H1 (cell line): ENCODE data around the gene DNMT1. TPM values are rescaled to one million over a fixed set of nuclear protein-coding genes. Genes with fewer than 3 reads are reported as not detected.

ENCODE experiments used
- CTCF ChIA-PET: fragments of 300-600 bp; sonication (Branson Sonifier 250); formaldehyde crosslinking; loops from one replicate; lab custom pipeline; 2021; ENCODE audit not compliant: partially characterized antibody; lab: Charles Lee
- POLR2A ChIA-PET: fragments of 300-600 bp; sonication (Branson Sonifier 250); formaldehyde crosslinking; loops from one replicate; lab custom pipeline; 2021; ENCODE audit warnings: inconsistent platforms; ENCODE audit not compliant: partially characterized antibody; lab: Charles Lee
- DNase-seq, 2 experiments: peaks; one replicate each; pipeline versions ENCODE4 v3.0.0 to v3.0.0-alpha.2; 2010 to 2022; ENCODE audit warnings: low spot score in 2 of 2, low read depth in 1 of 2, mixed read lengths in 1 of 2
- FAIRE-seq: peaks from 2 replicates; lab custom pipeline; 2011; peaks lifted over from hg19 to GRCh38; lab: Jason Lieb, UNC
- H2AFZ ChIP-seq: 2 replicates; pipeline ENCODE4 v1.8.1; 2012; ENCODE audit warnings: low read length, inconsistent platforms
- H2AK5ac ChIP-seq: 2 replicates; pipeline ENCODE4 v1.6.1; 2013; ENCODE audit warnings: low read depth, low read length
- H2BK120ac ChIP-seq: replicated peaks from 2 replicates; pipeline ENCODE3; 2013; ENCODE audit warnings: low read depth, low read length, inconsistent platforms
- H2BK12ac ChIP-seq: 2 replicates; pipeline ENCODE4 v1.6.1; 2013; ENCODE audit warnings: low read depth, low read length
- H2BK15ac ChIP-seq: 2 replicates; pipeline ENCODE4 v1.6.1; 2013; ENCODE audit warnings: low read length
- H2BK20ac ChIP-seq: 2 replicates; pipeline ENCODE4 v1.6.1; 2013; ENCODE audit warnings: low read length
- H2BK5ac ChIP-seq: 2 replicates; pipeline ENCODE4 v1.6.1; 2013; ENCODE audit warnings: low read depth, low read length
- H3K14ac ChIP-seq: 2 replicates; pipeline ENCODE4 v1.6.1; 2013; ENCODE audit warnings: inconsistent platforms; ENCODE audit not compliant: insufficient read length
- H3K18ac ChIP-seq: 2 replicates; pipeline ENCODE4 v1.6.1; 2013; ENCODE audit warnings: low read length; ENCODE audit errors: extremely low read depth
- H3K23ac ChIP-seq: 2 replicates; pipeline ENCODE4 v1.6.1; 2013; ENCODE audit warnings: inconsistent platforms; ENCODE audit not compliant: insufficient read length
- H3K23me2 ChIP-seq: 2 replicates; pipeline ENCODE4 v1.6.1; 2013; ENCODE audit warnings: low read depth, low read length
- H3K27ac ChIP-seq: 2 replicates; pipeline ENCODE4 v1.6.1; 2011; ENCODE audit warnings: low read depth, low read length, inconsistent platforms
- H3K27me3 ChIP-seq, 4 experiments: replicated peaks in 1 of 4; 1 replicate in 1 of 4; 2 replicates in 3 of 4; pipeline versions ENCODE4 v1.6.1 to v1.8.1; 2011 to 2013; ENCODE audit warnings: low read length in 3 of 4, mild to moderate bottlenecking in 3 of 4, inconsistent platforms in 2 of 4, mixed read lengths in 2 of 4, moderate library complexity in 1 of 4; ENCODE audit not compliant: control insufficient read depth in 3 of 4, insufficient read depth in 3 of 4; ENCODE audit errors: extremely low read depth in 1 of 4
- H3K36me3 ChIP-seq, 4 experiments: 2 replicates each; pipeline versions ENCODE4 v1.6.1 to v1.8.1; 2011 to 2013; ENCODE audit warnings: mild to moderate bottlenecking in 4 of 4, low read length in 3 of 4, moderate library complexity in 2 of 4, control low read depth in 1 of 4, inconsistent platforms in 1 of 4; ENCODE audit not compliant: insufficient read depth in 4 of 4, control insufficient read depth in 2 of 4
- H3K4ac ChIP-seq: replicated peaks from 2 replicates; pipeline ENCODE3; 2013; ENCODE audit warnings: low read length, low read depth, mixed read lengths, inconsistent platforms; ENCODE audit not compliant: insufficient read length
- H3K4me1 ChIP-seq, 4 experiments: replicated peaks in 1 of 4; 1 replicate in 1 of 4; 2 replicates in 3 of 4; pipeline versions ENCODE4 v1.6.1 to v1.8.1; 2011 to 2013; ENCODE audit warnings: low read length in 3 of 4, inconsistent platforms in 2 of 4, mixed read lengths in 1 of 4; ENCODE audit not compliant: insufficient read depth in 4 of 4, control insufficient read depth in 3 of 4
- H3K4me2 ChIP-seq, 2 experiments: 2 replicates each; pipeline versions ENCODE4 v1.6.1 to v1.8.1; 2011 to 2013; ENCODE audit warnings: low read depth in 2 of 2, low read length in 2 of 2, control low read depth in 1 of 2, inconsistent platforms in 1 of 2, mild to moderate bottlenecking in 1 of 2; ENCODE audit not compliant: insufficient read depth in 1 of 2
- H3K4me3 ChIP-seq, 4 experiments: fragments of 200-600, 300-600 bp in 1 of 4; sonication (generic), shearing (Covaris generic), sonication (Bioruptor Twin) in 1 of 4; 2 replicates each; pipeline versions ENCODE4 v1.5.1 to v1.8.1; 2011 to 2016; ENCODE audit warnings: low read length in 4 of 4, low read depth in 3 of 4, control low read depth in 2 of 4, inconsistent platforms in 2 of 4, mild to moderate bottlenecking in 2 of 4, mixed read lengths in 1 of 4, moderate library complexity in 1 of 4; ENCODE audit not compliant: insufficient read depth in 2 of 4; ENCODE audit errors: extremely low read depth in 1 of 4
- H3K56ac ChIP-seq: replicated peaks from 2 replicates; pipeline ENCODE3; 2013; ENCODE audit warnings: low read depth, mild to moderate bottlenecking, mixed read lengths, low read length, inconsistent platforms; ENCODE audit not compliant: insufficient read length
- H3K79me1 ChIP-seq: 2 replicates; pipeline ENCODE4 v1.6.1; 2013; ENCODE audit warnings: low read depth, low read length, control low read depth
- H3K79me2 ChIP-seq, 2 experiments: 2 replicates each; pipeline versions ENCODE4 v1.6.1 to v1.8.1; 2012 to 2013; ENCODE audit warnings: low read length in 2 of 2, mild to moderate bottlenecking in 2 of 2, inconsistent platforms in 1 of 2; ENCODE audit not compliant: insufficient read depth in 2 of 2, control insufficient read depth in 1 of 2
- H3K9ac ChIP-seq, 4 experiments: replicated peaks in 1 of 4; 1 replicate in 1 of 4; 2 replicates in 3 of 4; pipeline versions ENCODE4 v1.6.1 to v1.8.1; 2011 to 2013; ENCODE audit warnings: low read depth in 3 of 4, low read length in 3 of 4, control low read depth in 2 of 4, mild to moderate bottlenecking in 2 of 4, moderate library complexity in 2 of 4, inconsistent platforms in 1 of 4; ENCODE audit errors: extremely low read depth in 1 of 4
- H3K9me3 ChIP-seq, 2 experiments: 2 replicates each; pipeline versions ENCODE4 v1.6.1 to v1.8.1; 2012 to 2013; ENCODE audit warnings: mild to moderate bottlenecking in 2 of 2, moderate library complexity in 2 of 2, control low read depth in 1 of 2, inconsistent platforms in 1 of 2, low read depth in 1 of 2, low read length in 1 of 2, mixed read lengths in 1 of 2; ENCODE audit not compliant: insufficient read depth in 2 of 2
- H4K20me1 ChIP-seq, 2 experiments: replicated peaks in 1 of 2; 2 replicates each; pipeline versions ENCODE3 to v1.8.1; 2011 to 2013; ENCODE audit warnings: inconsistent platforms in 2 of 2, low read length in 2 of 2, mild to moderate bottlenecking in 1 of 2; ENCODE audit not compliant: insufficient read depth in 2 of 2, control insufficient read depth in 1 of 2
- H4K5ac ChIP-seq: 2 replicates; pipeline ENCODE4 v1.6.1; 2013; ENCODE audit warnings: low read length, low read depth, mixed read lengths, inconsistent platforms; ENCODE audit not compliant: insufficient read length
- H4K8ac ChIP-seq: 2 replicates; pipeline ENCODE4 v1.8.0; 2013; ENCODE audit warnings: mild to moderate bottlenecking, moderate library complexity, low read length, inconsistent platforms; ENCODE audit not compliant: insufficient read depth; ENCODE audit errors: extremely low read depth
- H4K91ac ChIP-seq: replicated peaks from 2 replicates; pipeline ENCODE3; 2013; ENCODE audit warnings: low read length, mixed read lengths, inconsistent platforms; ENCODE audit not compliant: insufficient read length
- POLR2AphosphoS5 ChIP-seq: IDR thresholded peaks from 2 replicates; pipeline ENCODE4 v1.6.1; 2011; ENCODE audit warnings: low read depth, low read length
- SUZ12 ChIP-seq: fragments of 200-600 bp; sonication (generic); IDR thresholded peaks from 2 replicates; pipeline ENCODE4 v1.6.1; 2012; ENCODE audit warnings: mild to moderate bottlenecking, inconsistent platforms, low read length, moderate library complexity, mixed read lengths
- WGBS, 2 experiments: shearing (Covaris generic) in 1 of 2; methylation state at CpG; one replicate each; pipeline versions ENCODE4 v1.1.6 to v1.1.7; 2013 to 2015; ENCODE audit warnings: low lambda C conversion rate in 2 of 2, mixed read lengths in 2 of 2, inconsistent platforms in 1 of 2, low coverage in 1 of 2, missing lambda C conversion rate in 1 of 2; ENCODE audit not compliant: insufficient replicate concordance in 2 of 2, insufficient coverage in 1 of 2, insufficient read length in 1 of 2; ENCODE audit errors: extremely low coverage in 1 of 2, missing lambda C conversion rate in 1 of 2; 5-methylcytosine and 5-hydroxymethylcytosine counted together
- polyA plus RNA-seq, 7 experiments: library from polyadenylated mRNA; depleted of rRNA in 3 of 7; stranded (reverse) in 5 of 7; unstranded in 2 of 7; fragments of >200 nt in 5 of 7; fragments of 200-250 nt in 2 of 7; gene quantifications; 1 replicate in 5 of 7; 2 replicates in 1 of 7; 4 replicates in 1 of 7; pipeline versions ENCODE4 v1.2.1 to v1.2.3, GENCODE V29; 2011 to 2013; ENCODE audit warnings: missing spikeins in 2 of 7, mixed read lengths in 2 of 7
- total RNA-seq: library from RNA; stranded (reverse); fragmentation: NEBNext Ultra II Directional; extraction: Animal tissue kit (Norgen Biotek cat#: 25700); gene quantifications from 2 replicates; pipeline ENCODE4 v1.2.1, GENCODE V29; 2021

Gene DNMT1
- total and polyA plus RNA-seq, 2 of the 8 experiments (the other 6 are each of a cell fraction or from before 2014, with no cell fraction given): 101 to 210 TPM

DNA sequence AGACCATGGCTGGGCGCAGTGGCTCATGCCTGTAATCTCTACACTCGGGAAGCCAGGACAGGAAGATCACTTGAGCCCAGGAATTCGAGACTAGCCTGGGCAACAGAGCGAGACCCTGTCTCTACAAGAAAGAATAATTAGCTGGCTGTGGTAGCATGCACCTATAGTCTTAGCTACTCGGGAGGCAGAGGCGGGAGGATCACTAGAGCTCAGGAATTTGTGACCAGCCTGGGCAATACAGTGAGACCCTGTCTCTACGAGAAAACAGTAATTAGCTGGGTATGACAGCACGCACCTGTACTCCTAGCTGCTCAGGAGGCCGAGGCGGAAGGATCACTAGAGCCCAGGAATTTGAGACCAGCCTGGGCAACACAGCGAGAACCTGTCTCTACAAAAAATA is 7.4 kb downstream of the DNMT1 start:
- TF ChIP-seq SUZ12 (no peak), POLR2AphosphoS5 (no peak)
- Histone ChIP-seq H3K9me3 (no peaks in the 10 kb centered on the region), H3K23ac (no peak overlapping the region), H3K79me1 (peaks cover 12% of the 10 kb centered on the region), H3K18ac (no peak overlapping the region), H3K27me3 (no peaks in the 10 kb centered on the region), H2AK5ac (no peak overlapping the region), H4K20me1 (peaks cover 14 to 35% of the 10 kb centered on the region in 2 experiments), H3K4me3 (no peak overlapping the region), H2BK20ac (no peak overlapping the region), H2BK12ac (no peak overlapping the region), H3K36me3 (peaks cover 3 to 18% (median 3%) of the 10 kb centered on the region in 4 experiments; a peak in 5 of 8 replicates), H3K27ac (no peak overlapping the region), H4K8ac (no peak overlapping the region), H2AFZ (no peak overlapping the region), H3K4ac (no peak overlapping the region), H3K14ac (no peak overlapping the region), H3K4me1 (no peaks in the 10 kb centered on the region), H3K9ac (no peak overlapping the region), H3K79me2 (peaks cover 41 to 91% of the 10 kb centered on the region in 2 experiments), H3K23me2 (no peaks in the 10 kb centered on the region), H4K91ac (no peak overlapping the region), H2BK120ac (no peak overlapping the region), H3K56ac (no peak overlapping the region), H4K5ac (no peak overlapping the region), H3K4me2 (no peak overlapping the region), H2BK15ac (no peak overlapping the region), H2BK5ac (no peak overlapping the region)
- ChIA-PET CTCF (interaction anchor here (0.8 to 2.7 kb wide), 7 partner anchors 11 to 201 kb away, joined by 3 to 19 read pairs (median 4); no protein-coding TSS in a partner anchor), POLR2A (interaction anchor here (1.1 to 2.1 kb wide), 4 partner anchors 9 to 73 kb away, joined by 3 to 5 read pairs (median 4); no protein-coding TSS in a partner anchor)
- WGBS, 2 experiments: 88% methylated on average over 11 of the region's 11 CpGs; no CpG with 5 or more reads in 1 of the 2 experiments
- DNase-seq (no peak), FAIRE-seq (no peak)
